NCI-H1105 (cell line): ENCODE data around the gene TDRD7.
"Not testable (repeated sequence)": the region's sequence is repeated elsewhere in the genome, so short reads cannot be mapped to it uniquely, and the experiment has no call there.

ENCODE experiments used
- DNase-seq: peaks from one replicate; lab custom pipeline; 2025; lab: John Stamatoyannopoulos, UW

Gene TDRD7

DNA sequence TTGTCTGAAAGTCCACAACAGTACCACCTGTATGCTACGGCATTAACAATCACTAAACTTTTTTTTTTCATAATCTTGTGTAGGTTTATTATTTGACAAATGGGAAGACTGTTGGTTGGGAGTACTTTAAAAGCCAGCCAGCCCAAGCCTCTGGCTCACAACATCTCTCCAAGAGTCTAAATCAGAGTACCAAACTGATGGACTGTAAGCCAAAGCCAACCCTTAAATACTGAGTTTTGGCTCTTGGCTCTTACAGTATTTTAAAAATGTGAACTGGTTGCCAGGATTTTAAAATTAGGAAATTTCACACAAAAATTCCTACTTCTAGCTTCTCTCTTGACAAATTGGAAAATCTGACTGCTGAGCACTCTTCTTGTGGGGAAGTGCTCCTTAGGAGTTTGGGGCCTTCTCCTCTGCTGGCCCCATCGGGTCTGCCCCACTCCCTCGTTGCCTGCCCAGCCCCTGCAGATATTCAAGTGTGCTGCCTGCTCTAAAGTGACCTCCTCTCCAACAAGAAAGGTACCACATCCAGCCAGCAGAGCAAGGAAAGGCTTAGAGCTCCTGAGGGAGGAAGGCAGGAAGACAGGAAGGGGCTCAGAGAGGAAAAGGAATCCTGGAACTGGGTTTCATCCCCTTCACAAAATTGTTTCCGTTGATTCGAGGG is 67.7 kb downstream of the TDRD7 start:
- no peak for DNase-seq

- no peak for DNase-seq
These were observed 68.3 kb downstream of the TDRD7 start for GRCh38 chr9:97480174-97480573.

DNA sequence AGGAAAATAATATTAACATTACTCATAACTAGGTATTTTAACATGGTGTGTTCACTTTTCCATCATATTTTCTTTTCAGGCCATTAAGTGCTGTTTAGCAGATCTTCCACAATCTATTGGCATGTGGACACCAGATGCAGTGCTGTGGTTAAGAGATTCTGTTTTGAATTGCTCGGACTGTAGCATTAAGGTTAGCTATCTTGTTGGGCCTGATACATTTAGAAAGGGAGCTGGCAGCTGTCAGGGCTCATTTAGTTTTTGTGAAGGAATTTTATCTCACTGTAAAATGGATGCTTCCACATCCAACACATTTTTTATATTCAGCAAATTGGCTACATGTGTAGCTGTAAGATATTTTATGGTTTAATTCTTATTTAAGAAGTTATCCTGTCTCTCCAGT is 68.9 kb downstream of the TDRD7 start:
- DNase-seq, result no peak

DNA sequence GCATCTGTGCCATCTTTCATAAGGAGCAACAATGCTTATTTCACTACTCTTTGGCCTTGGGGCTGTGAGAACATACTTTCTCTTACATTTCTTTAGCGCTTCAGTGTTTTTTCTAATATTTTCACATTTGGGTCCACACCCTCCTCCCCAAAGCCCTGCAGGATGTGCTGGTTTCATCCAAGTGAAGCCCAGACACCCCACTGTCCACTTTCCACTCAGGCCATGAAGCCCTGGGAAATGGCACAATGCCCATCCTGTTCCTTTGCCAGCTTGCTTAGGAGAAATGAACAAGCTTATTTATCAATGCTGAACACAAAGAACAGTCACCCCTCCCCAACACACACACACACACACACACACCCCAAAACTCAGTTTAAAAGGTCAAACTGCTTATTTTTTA is 72.2 kb downstream of the TDRD7 start:
- DNase-seq, result no peak

DNA sequence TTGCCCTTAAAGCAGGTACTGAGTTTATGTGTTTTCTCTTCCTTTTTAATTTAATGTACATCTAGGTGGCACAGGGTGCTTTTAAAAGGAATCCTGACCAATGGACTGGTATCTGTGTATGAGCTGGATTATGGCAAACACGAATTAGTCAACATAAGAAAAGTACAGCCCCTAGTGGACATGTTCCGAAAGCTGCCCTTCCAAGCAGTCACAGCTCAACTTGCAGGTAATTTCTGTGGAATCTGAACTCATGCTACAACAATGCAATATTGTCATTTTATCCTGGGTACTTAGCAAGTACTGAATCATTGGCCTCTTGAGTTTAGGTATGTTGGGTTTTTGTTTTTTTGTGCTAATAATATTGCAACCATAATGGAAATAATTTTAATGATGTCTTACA is 75.2 kb downstream of the TDRD7 start:
- DNase-seq, result no peak

DNA sequence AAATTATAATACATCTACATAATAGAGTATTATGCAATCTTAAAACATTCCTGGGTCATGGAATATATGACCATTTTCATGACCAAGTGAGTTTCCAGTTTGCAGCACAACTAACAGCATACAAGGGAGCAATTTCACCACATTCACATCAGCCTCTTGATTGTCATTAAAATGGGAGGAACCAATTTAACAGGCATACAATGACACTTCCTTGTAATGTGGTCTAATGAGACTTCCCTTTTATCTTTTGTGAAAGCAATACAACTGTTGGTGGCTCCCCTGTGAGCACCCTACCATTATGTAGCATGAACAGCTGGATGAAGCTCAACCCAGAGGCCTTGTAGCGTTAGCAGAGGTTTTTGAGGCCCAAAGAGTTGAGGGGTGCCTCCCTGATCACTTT is 76.0 kb downstream of the TDRD7 start:
- no peak for DNase-seq

GRCh38 chr9:97491216-97491999 is 79.5 kb downstream of the TDRD7 start:
- DNase-seq, result no peak

DNA sequence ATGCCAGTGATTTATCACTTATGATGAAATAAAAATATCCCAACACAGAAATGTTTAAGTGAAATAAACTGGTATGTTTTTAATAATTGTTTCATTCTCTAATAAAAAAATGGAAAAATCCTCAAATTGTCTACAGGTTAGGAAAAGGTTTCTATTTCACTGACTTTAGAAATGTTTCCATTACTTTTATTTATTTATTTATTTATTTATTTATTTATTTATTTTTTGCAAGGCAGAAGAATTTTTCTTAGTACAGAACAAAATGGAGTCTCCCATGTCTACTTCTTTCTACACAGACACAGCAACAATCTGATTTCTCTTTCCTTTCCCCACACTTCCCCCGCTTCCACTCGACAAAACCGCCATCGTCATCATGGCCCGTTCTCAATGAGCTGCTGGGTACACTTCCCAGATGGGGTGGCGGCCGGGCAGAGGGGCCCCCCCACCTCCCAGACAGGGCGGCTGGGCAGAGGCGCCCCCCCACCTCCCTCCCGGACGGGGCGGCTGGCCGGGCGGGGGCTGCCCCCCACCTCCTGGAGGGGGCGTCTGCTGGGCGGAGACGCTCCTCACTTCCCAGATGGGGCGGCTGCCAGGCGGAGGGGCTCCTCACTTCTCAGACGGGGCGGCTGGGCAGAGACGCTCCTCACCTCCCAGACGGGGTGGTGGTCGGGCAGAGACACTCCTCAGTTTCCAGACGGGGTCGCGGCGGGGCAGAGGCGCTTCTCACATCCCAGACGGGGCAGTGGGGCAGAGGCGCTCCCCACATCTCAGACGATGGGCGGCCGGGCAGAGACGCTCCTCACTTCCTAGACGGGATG is 85.9 kb downstream of the TDRD7 start:
- DNase-seq, result not testable (repeated sequence)

DNA sequence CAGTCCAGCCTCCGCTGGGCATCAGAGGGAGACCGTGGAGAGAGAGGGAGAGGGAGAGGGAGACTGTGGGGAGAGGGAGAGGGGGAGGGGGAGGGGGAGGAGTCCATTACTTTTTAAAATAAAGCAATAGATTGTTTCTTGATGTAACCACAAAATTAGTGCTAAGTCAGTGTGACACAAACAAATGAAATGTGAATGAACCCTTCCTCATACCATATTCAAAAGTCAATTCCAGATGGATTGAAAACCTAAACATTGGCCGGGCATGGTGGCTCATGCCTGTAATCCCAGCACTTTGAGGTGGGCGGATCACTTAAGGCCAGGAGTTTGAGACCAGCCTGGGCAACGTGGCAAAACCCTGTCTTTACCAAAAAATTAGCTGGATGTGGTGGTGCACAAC is 87.0 kb downstream of the TDRD7 start:
- not testable (repeated sequence) for DNase-seq

GRCh38 chr9:97500263-97500662 is 88.4 kb downstream of the TDRD7 start:
- no peak for DNase-seq

DNA sequence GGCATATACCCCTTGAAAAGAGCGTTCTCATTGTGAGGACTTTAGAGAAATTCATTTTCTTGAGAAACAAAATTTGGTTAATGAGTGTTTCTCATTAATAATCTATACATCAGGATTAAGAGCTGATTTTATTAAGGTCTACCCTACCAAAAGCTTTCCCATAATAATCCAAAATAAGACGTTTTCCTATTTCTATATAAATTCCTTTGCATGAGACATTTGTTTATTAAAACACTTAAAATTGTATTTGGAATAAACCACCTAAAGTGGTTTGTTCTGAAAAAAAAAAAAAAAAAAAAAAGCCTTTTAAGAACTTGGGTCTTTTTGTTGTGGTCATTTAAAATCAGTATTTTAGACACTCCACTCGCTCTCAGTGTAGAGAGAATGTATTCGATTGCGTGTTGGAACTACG is 88.9 kb downstream of the TDRD7 start:
- DNase-seq, result no peak

- peak; percentile 60 for DNase-seq
These were observed 89.5 kb downstream of the TDRD7 start, which contains the start of gene TMOD1 for GRCh38 chr9:97501177-97501971. Gene TMOD1, plus strand, starts transcription at chr9:97501666. Its CDS starts 22,523 bp downstream, at chr9:97524189.

- DNase-seq, result no peak
These were observed 90.0 kb downstream of the TDRD7 start for GRCh38 chr9:97501972-97502221.

GRCh38 chr9:97502222-97502983 is 90.5 kb downstream of the TDRD7 start:
- no peak for DNase-seq

DNA sequence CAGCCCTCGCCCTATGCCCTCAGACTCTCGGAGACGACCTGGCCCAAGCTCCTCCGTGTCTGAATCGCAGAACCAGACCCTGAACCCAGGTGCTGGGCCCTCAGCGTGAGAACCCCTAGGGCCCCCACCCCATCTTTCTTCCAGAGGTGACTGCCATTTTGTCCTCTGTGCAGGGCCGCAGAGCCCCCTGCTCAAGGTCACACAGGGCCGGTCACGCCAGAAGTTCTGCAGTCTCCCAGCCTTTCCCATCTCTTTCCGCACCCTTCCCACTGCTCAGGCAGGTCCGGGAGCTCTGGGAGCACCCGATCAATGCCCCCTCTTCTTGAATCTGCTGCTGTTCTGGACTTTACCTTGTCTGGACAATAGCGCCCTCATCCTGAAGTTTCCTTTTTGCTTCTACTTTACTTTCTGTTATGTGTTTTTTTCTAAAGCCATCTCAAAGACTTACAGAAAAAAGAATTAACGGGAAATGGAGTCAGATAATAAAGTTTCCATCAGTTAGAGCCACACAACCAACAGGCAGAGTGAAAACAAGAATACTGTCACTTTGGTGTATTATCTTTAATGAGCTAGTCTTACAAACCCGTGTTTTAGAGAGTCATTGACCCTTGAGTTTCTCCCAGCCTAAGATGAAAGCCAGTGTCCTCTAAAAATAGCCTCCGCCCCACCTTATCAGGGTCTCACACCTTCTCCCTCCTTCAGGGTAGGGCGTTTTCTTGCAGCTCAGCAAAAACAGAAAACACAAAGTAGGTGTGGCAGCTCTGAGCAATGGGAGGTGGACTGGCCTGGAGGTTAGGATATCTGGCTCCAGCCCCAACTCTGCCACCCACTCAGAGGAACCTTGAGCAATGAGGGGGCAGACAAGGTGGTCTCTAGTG is 91.3 kb downstream of the TDRD7 start:
- DNase-seq, result no peak

DNA sequence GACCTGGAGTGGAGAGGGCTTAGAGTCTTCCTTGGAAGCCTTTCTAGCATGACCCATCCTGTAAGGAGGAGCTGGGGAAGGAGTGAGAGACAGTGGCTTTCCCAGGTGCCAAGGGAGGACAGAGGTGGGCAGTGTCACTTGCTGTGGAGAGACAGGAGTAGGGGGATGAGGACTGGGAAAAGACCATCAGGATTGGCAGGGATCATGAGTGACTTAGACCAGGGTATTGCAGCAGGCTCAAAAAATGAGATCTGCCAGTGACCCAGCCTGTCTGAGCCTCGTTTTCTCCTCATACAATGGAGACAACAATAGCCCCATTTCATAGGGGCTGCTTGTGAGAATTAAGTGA is 91.9 kb downstream of the TDRD7 start:
- DNase-seq, result no peak

GRCh38 chr9:97504381-97505216 is 92.7 kb downstream of the TDRD7 start:
- no peak for DNase-seq

GRCh38 chr9:97505845-97506244 is 93.9 kb downstream of the TDRD7 start:
- no peak for DNase-seq

DNA sequence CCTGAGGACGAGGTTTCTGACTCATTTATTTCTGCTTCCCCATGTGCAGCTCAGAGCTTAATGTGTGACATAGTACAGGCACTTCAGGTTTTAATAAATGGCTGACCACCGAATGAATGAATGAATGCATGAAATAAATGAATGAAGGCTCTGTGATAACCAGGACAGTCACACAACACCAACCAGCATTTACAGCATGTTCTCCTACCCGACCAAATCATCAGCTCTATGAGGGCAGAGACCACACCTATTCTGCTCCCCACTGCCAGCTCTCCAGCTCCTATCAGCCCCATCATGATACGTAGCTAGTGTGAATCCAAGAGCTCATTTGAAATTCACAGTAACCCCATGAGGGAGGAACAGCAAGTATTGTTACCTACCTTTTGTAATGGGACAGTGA is 94.4 kb downstream of the TDRD7 start:
- no peak for DNase-seq

DNA sequence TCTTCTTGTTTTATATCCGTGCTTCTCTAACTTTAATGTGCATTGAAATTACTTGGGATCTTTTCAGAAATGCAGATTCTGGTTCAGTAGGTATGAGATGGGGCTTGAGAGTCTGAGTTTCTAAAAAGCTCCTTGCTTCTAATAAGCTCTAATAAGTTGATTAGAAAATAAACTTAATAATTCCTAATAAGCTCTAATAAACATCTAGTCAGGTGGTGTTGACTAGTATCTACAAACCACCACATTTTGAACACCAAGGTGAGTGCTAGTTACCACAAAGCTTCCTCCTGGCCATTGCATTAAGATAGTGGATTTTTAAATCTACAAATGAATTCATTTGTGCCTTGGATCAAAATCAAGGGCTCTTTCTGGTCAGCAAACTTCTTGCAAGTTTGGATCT is 94.9 kb downstream of the TDRD7 start:
- no peak for DNase-seq
